GM12878 (cell line): Measurements from ENCODE around the gene MORN4. TPM values are rescaled to one million over a fixed set of nuclear protein-coding genes. Genes with fewer than 3 reads are reported as not detected.
A peak's percentile ranks its signal among the peaks of the same experiment; 100 is the strongest.

ENCODE experiments used
- ATAC-seq: fragments of 200-7000 bp; cut with Tn5 transposase; 3 replicates; pipeline ENCODE4 v1.9.1; 2020; ENCODE audit warnings: mild to moderate bottlenecking, moderate library complexity
- BruUV-seq: library from RNA; stranded (reverse); fragments of 400-500 nt; replicated peaks from 2 replicates; lab custom pipeline; 2021; lab: Mats Ljungman, UMichigan
- CTCF ChIA-PET: fragments of 300-600 bp; sonication (Branson Sonifier 250); formaldehyde crosslinking; extraction: SDS; loops from one replicate; lab custom pipeline; 2021; ENCODE audit warnings: inconsistent platforms; lab: Yijun Ruan, JAX
- POLR2A ChIA-PET: fragments of 350-600 bp; formaldehyde crosslinking; extraction: SDS; loops from one replicate; lab custom pipeline; 2021; ENCODE audit warnings: inconsistent platforms; lab: Charles Lee
- RAD21 ChIA-PET: fragments of 300-600 bp; sonication (Branson Sonifier 250); formaldehyde crosslinking; loops from one replicate; lab custom pipeline; 2023; ENCODE audit warnings: antibody characterized with exemption; ENCODE audit not compliant: unreplicated experiment; lab: Charles Lee
- SMC1A ChIA-PET: fragments of 300-600 bp; sonication (Branson Sonifier 250); formaldehyde crosslinking; loops from one replicate; lab custom pipeline; 2023; ENCODE audit not compliant: unreplicated experiment, uncharacterized antibody; lab: Charles Lee
- DNase-seq: peaks from one replicate; pipeline ENCODE4 v3.0.0-alpha.2; 2011; ENCODE audit warnings: low read depth, low spot score
- FAIRE-seq: peaks from 3 replicates; lab custom pipeline; 2011; peaks lifted over from hg19 to GRCh38; lab: Jason Lieb, UNC
- H2AFZ ChIP-seq: 2 replicates; pipeline ENCODE4 v1.6.0; 2011; ENCODE audit warnings: low read depth, low read length, control low read depth; ENCODE audit not compliant: control insufficient read depth
- H3K27ac ChIP-seq: 2 replicates; pipeline ENCODE4 v1.5.1; 2011; ENCODE audit warnings: control low read depth; ENCODE audit not compliant: control insufficient read depth, insufficient read depth
- H3K27me3 ChIP-seq, 2 experiments: replicated peaks in 1 of 2; 2 replicates each; pipeline versions ENCODE4 v1.6.0 to v1.6.1; 2011; ENCODE audit warnings: low read length in 1 of 2; ENCODE audit not compliant: control insufficient read depth in 2 of 2, insufficient read depth in 2 of 2
- H3K36me3 ChIP-seq, 2 experiments: 2 replicates each; pipeline ENCODE4 v1.5.1; 2011; ENCODE audit warnings: low read length in 1 of 2; ENCODE audit not compliant: control insufficient read depth in 2 of 2, insufficient read depth in 2 of 2
- H3K4me1 ChIP-seq: 2 replicates; pipeline ENCODE4 v1.6.1; 2011; ENCODE audit warnings: mild to moderate bottlenecking, low read length, moderate library complexity, mixed read lengths; ENCODE audit not compliant: control insufficient read depth, insufficient read depth
- H3K4me2 ChIP-seq: 2 replicates; pipeline ENCODE4 v1.6.0; 2011; ENCODE audit warnings: control low read depth; ENCODE audit not compliant: control insufficient read depth, insufficient read depth
- H3K4me3 ChIP-seq: fragments of 200-600 bp; sonication (generic); 2 replicates; pipeline ENCODE4 v1.5.1; 2016
- H3K79me2 ChIP-seq: 2 replicates; pipeline ENCODE4 v1.6.0; 2011; ENCODE audit warnings: low read length; ENCODE audit not compliant: control insufficient read depth, insufficient read depth
- H3K9ac ChIP-seq: 2 replicates; pipeline ENCODE4 v1.8.0; 2011; ENCODE audit warnings: low read length, control low read depth, mixed read lengths; ENCODE audit not compliant: control insufficient read depth, insufficient read depth
- H3K9me3 ChIP-seq: replicated peaks from 3 replicates; pipeline ENCODE4 v1.5.1; 2011; ENCODE audit warnings: mild to moderate bottlenecking, low read length; ENCODE audit not compliant: control insufficient read depth, insufficient read depth
- H4K20me1 ChIP-seq: 2 replicates; pipeline ENCODE4 v1.6.0; 2011; ENCODE audit not compliant: control insufficient read depth, insufficient read depth
- CTCF ChIP-seq, 3 experiments: IDR thresholded peaks in 2 of 3; conservative IDR thresholded peaks in 1 of 3; 2 replicates each; pipeline ENCODE4 v1.5.1; 2011; ENCODE audit warnings: low read depth in 3 of 3, low read length in 3 of 3, mild to moderate bottlenecking in 3 of 3, control low read depth in 2 of 3, moderate library complexity in 2 of 3, inconsistent platforms in 1 of 3, mixed read lengths in 1 of 3; ENCODE audit not compliant: control insufficient read depth in 2 of 3, insufficient read depth in 1 of 3; ENCODE audit errors: extremely low read depth in 1 of 3
- ETV6 ChIP-seq, 2 experiments: fragments of 450-650 bp in 1 of 2; IDR thresholded peaks in 1 of 2; conservative IDR thresholded peaks in 1 of 2; 2 replicates each; pipeline ENCODE4 v1.6.1; 2014; ENCODE audit warnings: antibody characterized with exemption in 1 of 2, borderline replicate concordance in 1 of 2, low read depth in 1 of 2, mild to moderate bottlenecking in 1 of 2, moderate library complexity in 1 of 2
- FOXM1 ChIP-seq: IDR thresholded peaks from 2 replicates; pipeline ENCODE4 v1.6.1; 2012; ENCODE audit warnings: low read depth, mild to moderate bottlenecking, inconsistent platforms, low read length, moderate library complexity
- WGBS: methylation state at CpG from one replicate; pipeline ENCODE4 v1.1.6; 2016; ENCODE audit warnings: low lambda C conversion rate; ENCODE audit not compliant: insufficient replicate concordance, insufficient coverage; ENCODE audit errors: missing lambda C conversion rate; 5-methylcytosine and 5-hydroxymethylcytosine counted together
- in situ Hi-C: fragments of 300-500 bp; cut with MboI; formaldehyde crosslinking; loops from 9 replicates; pipeline ENCODE4 v1.14.3; 2018; ENCODE audit warnings: mixed read lengths
- intact Hi-C: fragments of 100-400 bp; cut with micrococcal nuclease; formaldehyde crosslinking; loops from one replicate; pipeline ENCODE4 v1.14.2; 2022; ENCODE audit not compliant: unreplicated experiment
- polyA plus RNA-seq, 11 experiments: library from polyadenylated mRNA; depleted of rRNA in 4 of 11; unstranded in 6 of 11; stranded (reverse) in 5 of 11; fragments of >200 nt; fragmentation: Nextera tagmentation in 4 of 11; fragmentation: Illumina TruSeq in 1 of 11; extraction: Ambion mirVana in 4 of 11; extraction: Trizol in 1 of 11; gene quantifications; 1 replicate in 1 of 11; 2 replicates in 10 of 11; pipeline versions ENCODE4 v1.2.1 to v1.2.3, GENCODE V29; 2011 to 2016; ENCODE audit warnings: inconsistent platforms in 2 of 11, missing spikeins in 2 of 11, low read depth in 1 of 11
- total RNA-seq, 4 experiments: library from RNA; depleted of rRNA in 3 of 4; stranded (reverse); fragments of >200 nt in 3 of 4; fragmentation: Illumina TruSeq in 1 of 4; extraction: Trizol in 1 of 4; gene quantifications; 2 replicates each; pipeline versions ENCODE4 v1.2.1 to v1.2.3, GENCODE V29; 2013 to 2021
- TF ChIP-seq, protein P1 (sequence below): IDR thresholded peaks from 2 replicates; pipeline ENCODE4 v1.6.1; 2011; ENCODE audit warnings: mild to moderate bottlenecking, low read depth, low read length, moderate library complexity; ENCODE audit not compliant: insufficient replicate concordance

MORN4 gene
- total and polyA plus RNA-seq, 10 of the 15 experiments (the other 5 are each of a cell fraction or from before 2014, with no cell fraction given): 1.3 to 5.5 (median 2.6) TPM

DNA sequence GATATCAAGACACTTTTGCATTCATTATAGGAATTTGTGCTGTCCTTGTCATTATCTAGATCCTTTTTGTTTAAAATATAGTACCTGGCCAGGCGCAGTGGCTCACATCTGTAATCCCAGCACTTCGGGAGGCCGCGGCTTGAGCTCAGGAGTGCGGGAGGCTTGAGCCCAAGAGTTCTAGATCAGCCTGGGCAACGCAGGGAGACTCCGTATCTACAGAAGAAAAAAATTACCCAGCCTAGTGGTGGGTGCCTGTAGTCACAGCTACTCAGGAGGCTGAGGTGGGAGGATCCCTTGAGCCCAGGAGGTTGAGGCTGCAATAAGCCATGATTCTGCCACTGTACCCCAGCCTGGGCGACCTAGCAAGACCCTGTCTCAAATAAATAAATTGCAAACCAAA, 621 bp upstream of the MORN4 start:
- in situ Hi-C loops: no loop called here
- POLR2A ChIA-PET: no interaction called here
- BruUV-seq: no TSS peak
- Histone ChIP-seq H3K4me3 (peak overlapping the region; percentile 89; the same call in 1 of the 2 replicates), H3K4me2 (peak overlapping the region; percentile 75)
- TF ChIP-seq FOXM1 (no peak), CTCF (IDR thresholded peaks at IDR 0.05 in 2 of 3, conservative IDR thresholded peaks at IDR 0.05 in 1 of 3; ENCODE audit: control insufficient read depth in 2 of 3, extremely low read depth in 1 of 3, insufficient read depth in 1 of 3, low read depth in 3 of 3, low read length in 3 of 3) (0 out of 6 replicates have a peak, but pooled peaks of 1 of the 3 experiments have one; percentile 12)
- TF ChIP-seq, all 136 proteins: peak for 1
- Histone ChIP-seq H3K36me3 (no peaks in the 10 kb centered on the region), H3K9me3 (no peaks in the 10 kb centered on the region), H3K4me1 (no peaks in the 10 kb centered on the region), H3K27ac (no peak overlapping the region), H3K9ac (peak overlapping the region; percentile 47; the same call in 1 of the 2 replicates), H4K20me1 (no peaks in the 10 kb centered on the region), H2AFZ (peak overlapping the region; percentile 99), H3K79me2 (no peaks in the 10 kb centered on the region), H3K27me3 (no peaks in the 10 kb centered on the region)
- DNase-seq: no peak
- 80% methylated on average over 8 of the region's 8 CpGs for WGBS
- peak; percentile 46 for ATAC-seq
- no peak for FAIRE-seq
- RAD21 ChIA-PET: no interaction called here
- CTCF ChIA-PET: no interaction called here
- intact Hi-C loops: no loop called here
- SMC1A ChIA-PET: no interaction called here

DNA sequence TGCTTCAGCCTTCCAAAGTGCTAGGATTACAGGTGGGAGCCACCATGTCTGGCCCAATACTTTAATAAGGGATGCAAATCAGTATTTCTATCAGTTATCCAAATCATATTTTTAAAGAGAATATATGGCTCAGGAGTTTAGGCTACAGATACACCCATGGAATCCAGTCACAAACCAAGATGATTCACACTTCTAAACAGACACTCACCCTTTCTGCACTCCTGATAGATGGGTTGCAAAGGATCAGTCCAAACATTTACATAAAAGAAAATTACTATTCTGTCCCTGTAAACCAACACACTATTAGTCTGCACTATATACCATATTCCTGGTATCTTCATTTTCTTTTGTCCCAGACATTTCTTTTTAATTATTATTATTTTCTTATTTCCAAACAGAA, 2.2 kb downstream of the MORN4 start:
- FAIRE-seq (no peak), ATAC-seq (no peak), DNase-seq (no peak)
- Histone ChIP-seq H3K4me2 (no peak overlapping the region), H3K9me3 (no peaks in the 10 kb centered on the region), H3K4me3 (no peak overlapping the region), H3K36me3 (no peaks in the 10 kb centered on the region), H3K79me2 (no peaks in the 10 kb centered on the region), H2AFZ (no peak overlapping the region), H3K4me1 (no peaks in the 10 kb centered on the region), H3K27ac (no peak overlapping the region), H3K9ac (no peak overlapping the region), H4K20me1 (no peaks in the 10 kb centered on the region), H3K27me3 (no peaks in the 10 kb centered on the region)
- SMC1A ChIA-PET: no interaction called here
- in situ Hi-C loops (no loop called here), intact Hi-C loops (no loop called here)
- BruUV-seq: no TSS peak
- CTCF ChIA-PET: no interaction called here
- RAD21 ChIA-PET: no interaction called here
- no peak for TF ChIP-seq FOXM1
- TF ChIP-seq ETV6 (conservative IDR thresholded peaks at IDR 0.05 in 1 of 2, IDR thresholded peaks at IDR 0.05 in 1 of 2; ENCODE audit: borderline replicate concordance in 1 of 2, low read depth in 1 of 2): no peak
- TF ChIP-seq, protein P1, sequence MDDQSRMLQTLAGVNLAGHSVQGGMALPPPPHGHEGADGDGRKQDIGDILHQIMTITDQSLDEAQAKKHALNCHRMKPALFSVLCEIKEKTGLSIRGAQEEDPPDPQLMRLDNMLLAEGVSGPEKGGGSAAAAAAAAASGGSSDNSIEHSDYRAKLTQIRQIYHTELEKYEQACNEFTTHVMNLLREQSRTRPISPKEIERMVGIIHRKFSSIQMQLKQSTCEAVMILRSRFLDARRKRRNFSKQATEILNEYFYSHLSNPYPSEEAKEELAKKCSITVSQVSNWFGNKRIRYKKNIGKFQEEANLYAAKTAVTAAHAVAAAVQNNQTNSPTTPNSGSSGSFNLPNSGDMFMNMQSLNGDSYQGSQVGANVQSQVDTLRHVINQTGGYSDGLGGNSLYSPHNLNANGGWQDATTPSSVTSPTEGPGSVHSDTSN: no peak
- POLR2A ChIA-PET: no interaction called here
